HuH-7 (cell line): ENCODE data around the gene MATK.

Experiments used
- DNase-seq: peaks from one replicate; pipeline ENCODE4 v3.0.0; 2011; ENCODE audit warnings: low spot score

The MATK gene

GRCh38 chr19:3746371-3747056, 39.7 kb downstream of the MATK start:
- DNase-seq, result no peak

- DNase-seq, result no peak
Observed at GRCh38 chr19:3745363-3746045, 40.7 kb downstream of the MATK start.

- peak; percentile 36 for DNase-seq
Observed at GRCh38 chr19:3743486-3743885, 42.7 kb downstream of the MATK start.

GRCh38 chr19:3740431-3740830, 45.8 kb downstream of the MATK start:
- no peak for DNase-seq

GRCh38 chr19:3738477-3739220, 47.5 kb downstream of the MATK start:
- DNase-seq, result no peak

- DNase-seq, result no peak
Observed at GRCh38 chr19:3737487-3738205, 48.5 kb downstream of the MATK start.

- no peak for DNase-seq
Observed at GRCh38 chr19:3736106-3736724, 50.0 kb downstream of the MATK start.

- DNase-seq, result no peak
Observed at GRCh38 chr19:3734310-3734600, 51.9 kb downstream of the MATK start.

- no peak for DNase-seq
Observed at GRCh38 chr19:3733549-3734309, 52.5 kb downstream of the MATK start.

GRCh38 chr19:3732108-3732507, 54.1 kb downstream of the MATK start:
- no peak for DNase-seq

GRCh38 chr19:3730457-3730958, 55.7 kb downstream of the MATK start:
- no peak for DNase-seq
